Measurements from ENCODE around the gene EYA3. TPM values are rescaled to one million over a fixed set of nuclear protein-coding genes. Genes with fewer than 3 reads are reported as not detected.
A peak's percentile ranks its signal among the peaks of the same experiment; 100 is the strongest.
"Not testable (repeated sequence)": the region's sequence is repeated elsewhere in the genome, so short reads cannot be mapped to it uniquely, and the experiment has no call there.

The EYA3 gene
- polyA plus RNA-seq, 3 donors = 47.5 to 75.0 (median 61.0) TPM

- DNase-seq = no peak
These were observed 52.0 kb downstream of the EYA3 start for GRCh38 chr1:28036431-28036830.

- DNase-seq = no peak
These were observed 53.0 kb downstream of the EYA3 start for GRCh38 chr1:28035420-28035819.

- no peak for DNase-seq
These were observed 56.1 kb downstream of the EYA3 start for GRCh38 chr1:28032281-28032680.

GRCh38 chr1:28031173-28031572 lies 57.2 kb downstream of the EYA3 start:
- no peak for DNase-seq

GRCh38 chr1:28028873-28029654 lies 59.3 kb downstream of the EYA3 start:
- no peak for DNase-seq

- no peak for DNase-seq
These were observed 60.8 kb downstream of the EYA3 start for GRCh38 chr1:28027660-28028059.

GRCh38 chr1:28027238-28027637 lies 61.2 kb downstream of the EYA3 start:
- DNase-seq = no peak

- DNase-seq = no peak
These were observed 62.1 kb downstream of the EYA3 start for GRCh38 chr1:28026329-28026728.

GRCh38 chr1:28021064-28021463 lies 67.3 kb downstream of the EYA3 start:
- no peak for DNase-seq

GRCh38 chr1:28010969-28011368 lies 77.4 kb downstream of the EYA3 start:
- no peak for DNase-seq

GRCh38 chr1:28003117-28003516 lies 85.3 kb downstream of the EYA3 start:
- not testable (repeated sequence) for DNase-seq

- no peak for DNase-seq
These were observed 85.8 kb downstream of the EYA3 start for GRCh38 chr1:28002600-28002999.

GRCh38 chr1:27999055-27999454 lies 89.4 kb downstream of the EYA3 start:
- DNase-seq = no peak

GRCh38 chr1:27994526-27994925 lies 93.9 kb downstream of the EYA3 start:
- DNase-seq = not testable (repeated sequence)

GRCh38 chr1:27994060-27994459 lies 94.3 kb downstream of the EYA3 start:
- DNase-seq = no peak

- no peak for DNase-seq
These were observed 95.2 kb downstream of the EYA3 start for GRCh38 chr1:27993241-27993640.

GRCh38 chr1:27992276-27992675 lies 96.1 kb downstream of the EYA3 start:
- no peak for DNase-seq

- DNase-seq = no peak
These were observed 97.4 kb downstream of the EYA3 start for GRCh38 chr1:27990920-27991537.

GRCh38 chr1:27981145-27981544 lies 107.3 kb downstream of the EYA3 start:
- no peak for DNase-seq

GRCh38 chr1:27980216-27980845 lies 108.1 kb downstream of the EYA3 start:
- DNase-seq = no peak

- DNase-seq = no peak
These were observed 108.6 kb downstream of the EYA3 start for GRCh38 chr1:27979859-27980201.

- DNase-seq = peak; percentile 34
These were observed 109.1 kb downstream of the EYA3 start for GRCh38 chr1:27979151-27979858.

GRCh38 chr1:27974417-27974781 lies 114.0 kb downstream of the EYA3 start:
- no peak for DNase-seq
